GM20000 (cell line): ENCODE data around the gene CLECL1.
"Not testable (repeated sequence)": the region's sequence is repeated elsewhere in the genome, so short reads cannot be mapped to it uniquely, and the experiment has no call there.

Source experiments
- DNase-seq: peaks from one replicate; pipeline ENCODE4 v3.0.0; 2012; ENCODE audit warnings: low spot score
- CTCF ChIP-seq: IDR thresholded peaks from 2 replicates; pipeline ENCODE4 v1.5.1; 2012; ENCODE audit warnings: mild to moderate bottlenecking, control low read depth; ENCODE audit errors: extremely low read depth, missing control alignments

Gene CLECL1

GRCh38 chr12:9707356-9707755 lies 25.5 kb downstream of the CLECL1 start:
- no peak for DNase-seq
- TF ChIP-seq CTCF, result no peak

- no peak for DNase-seq
These were observed 26.7 kb downstream of the CLECL1 start for GRCh38 chr12:9706086-9706685.

GRCh38 chr12:9704561-9704960 lies 28.3 kb downstream of the CLECL1 start:
- DNase-seq, result not testable (repeated sequence)

More at GRCh38 chr12:9706086-9706685, 26.7 kb downstream of the CLECL1 start:
- TF ChIP-seq CTCF, result no peak

- DNase-seq, result no peak
- no peak for TF ChIP-seq CTCF
These were observed 30.6 kb downstream of the CLECL1 start for GRCh38 chr12:9702255-9702654.

- TF ChIP-seq CTCF, result no peak
- DNase-seq, result no peak
These were observed 31.3 kb downstream of the CLECL1 start for GRCh38 chr12:9701380-9702154.

- DNase-seq, result no peak
These were observed 32.3 kb downstream of the CLECL1 start for GRCh38 chr12:9700606-9700956.

GRCh38 chr12:9699898-9700605 lies 32.8 kb downstream of the CLECL1 start:
- no peak for DNase-seq
- no peak for TF ChIP-seq CTCF

More at GRCh38 chr12:9700606-9700956, 32.3 kb downstream of the CLECL1 start:
- no peak for TF ChIP-seq CTCF
